Inferior parietal cortex (tissue), 1 donor: ENCODE results near the gene BTN1A1.
"Not testable (repeated sequence)": the region's sequence is repeated elsewhere in the genome, so short reads cannot be mapped to it uniquely, and the experiment has no call there.

ENCODE experiments used
- DNase-seq: peaks from one replicate; pipeline ENCODE4 v3.0.0-alpha.2; 2016; ENCODE audit errors: extremely low spot score

The BTN1A1 gene

DNA sequence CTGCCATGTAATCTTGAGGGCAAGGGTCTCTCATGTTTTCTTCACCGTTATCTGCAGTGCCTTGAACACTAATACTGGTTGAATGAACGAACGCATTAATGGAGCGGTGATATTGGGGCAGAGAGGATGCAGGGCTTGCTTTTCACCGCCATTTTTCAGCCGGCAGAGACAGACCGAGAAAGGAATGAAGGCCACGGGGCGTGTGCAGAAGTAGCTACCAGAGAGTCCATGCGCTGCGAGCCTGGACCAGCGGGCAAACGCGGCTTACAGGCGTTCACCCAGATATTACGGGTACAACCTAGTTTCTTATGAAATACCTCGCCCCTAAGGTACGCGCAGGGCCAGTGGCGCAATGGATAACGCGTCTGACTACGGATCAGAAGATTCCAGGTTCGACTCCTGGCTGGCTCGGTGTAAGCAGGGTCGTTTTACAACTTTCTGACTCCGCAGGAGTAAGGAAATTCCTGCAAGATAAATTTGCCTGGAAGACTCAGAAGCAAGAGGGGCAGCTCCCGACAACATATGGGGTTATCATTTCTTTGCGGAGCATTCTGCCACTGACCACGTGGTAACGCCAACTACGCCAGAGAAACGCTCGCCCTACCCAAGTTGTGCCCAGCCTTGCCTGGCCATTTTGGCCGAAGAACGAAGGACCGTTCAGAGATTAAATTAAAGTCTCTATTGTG is 37.2 kb downstream of the BTN1A1 start:
- DNase-seq = peak; percentile 95

DNA sequence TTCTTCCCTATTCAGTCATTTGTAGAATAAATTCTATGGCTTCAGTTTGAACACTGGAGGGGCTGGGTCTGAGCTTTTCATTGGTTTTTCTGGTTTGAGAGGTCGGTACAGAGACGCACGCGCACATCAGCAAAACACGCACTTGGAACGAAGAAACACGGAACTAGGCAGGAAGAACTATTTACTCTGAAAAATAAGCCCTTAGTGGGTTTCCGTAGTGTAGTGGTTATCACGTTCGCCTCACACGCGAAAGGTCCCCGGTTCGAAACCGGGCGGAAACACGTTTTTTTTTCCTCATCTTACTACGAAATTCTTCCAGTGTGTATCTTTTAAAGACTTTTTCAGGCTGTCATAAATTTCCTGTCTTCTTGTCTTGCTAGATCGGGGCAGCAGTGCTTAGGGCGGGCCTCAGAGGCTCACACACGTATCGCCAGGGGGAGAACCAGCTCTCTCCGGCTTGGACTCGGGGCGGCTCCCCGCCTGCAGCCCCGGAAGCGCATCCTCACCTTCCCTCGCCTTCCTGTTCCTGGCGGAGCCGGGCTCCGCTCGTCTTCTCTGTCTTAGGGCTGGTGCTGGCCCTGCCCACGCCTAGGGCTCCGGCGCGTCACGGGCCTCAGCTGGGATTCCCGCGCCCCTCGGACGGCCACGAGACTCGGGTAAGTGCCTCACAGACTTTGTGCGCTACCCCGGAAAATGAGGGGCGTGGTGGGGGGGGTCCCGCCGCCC is 37.9 kb downstream of the BTN1A1 start, which contains the start of gene HMGN4:
Gene HMGN4, plus strand, starts transcription at position 521 of the 726 bp plus-strand sequence. CDS start 6,841 bp downstream, outside the sequence.
- DNase-seq = peak; percentile 97

DNA sequence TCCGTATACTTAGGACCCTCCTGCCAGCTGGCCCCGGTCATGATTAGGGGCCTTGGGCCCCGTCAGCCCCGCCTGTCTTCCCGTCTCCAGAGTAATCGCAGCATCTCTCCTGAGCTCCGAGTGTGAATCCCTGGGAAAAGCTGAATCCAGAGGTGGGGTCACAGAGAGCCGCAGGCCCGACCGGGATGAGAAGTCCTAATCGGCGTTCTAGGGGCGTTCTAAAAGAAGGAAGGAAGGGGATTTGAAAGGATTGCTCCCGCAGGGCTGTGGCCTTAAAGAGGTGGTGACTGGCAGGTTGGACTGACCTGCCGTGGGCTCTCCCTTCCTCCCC is 38.4 kb downstream of the BTN1A1 start:
- no peak for DNase-seq

DNA sequence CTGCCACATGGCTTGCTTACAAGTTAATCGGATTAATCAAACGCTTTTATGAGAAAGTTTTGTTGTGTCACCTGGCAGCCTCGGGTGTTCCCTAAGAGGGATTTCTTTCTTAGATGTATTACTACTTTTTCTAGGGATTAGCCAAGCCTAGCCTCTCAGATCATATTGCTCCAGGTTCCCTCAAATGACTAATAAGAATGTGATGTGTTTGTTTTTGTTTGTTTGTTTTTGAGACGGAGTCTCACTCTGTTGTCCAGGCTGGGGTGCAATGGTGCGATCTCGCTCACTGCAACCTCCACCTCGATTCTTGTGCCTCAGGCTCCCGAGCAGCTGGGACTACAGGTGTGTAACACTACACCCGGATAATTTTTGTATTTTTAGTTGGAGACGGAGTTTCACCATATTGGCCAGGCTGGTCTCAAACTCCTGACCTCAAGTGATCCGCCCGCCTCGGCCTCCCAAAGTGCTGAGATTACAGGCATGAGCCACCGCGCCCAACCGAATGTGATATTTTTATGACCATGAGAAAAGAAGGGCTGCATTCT is 39.0 kb downstream of the BTN1A1 start:
- no peak for DNase-seq

DNA sequence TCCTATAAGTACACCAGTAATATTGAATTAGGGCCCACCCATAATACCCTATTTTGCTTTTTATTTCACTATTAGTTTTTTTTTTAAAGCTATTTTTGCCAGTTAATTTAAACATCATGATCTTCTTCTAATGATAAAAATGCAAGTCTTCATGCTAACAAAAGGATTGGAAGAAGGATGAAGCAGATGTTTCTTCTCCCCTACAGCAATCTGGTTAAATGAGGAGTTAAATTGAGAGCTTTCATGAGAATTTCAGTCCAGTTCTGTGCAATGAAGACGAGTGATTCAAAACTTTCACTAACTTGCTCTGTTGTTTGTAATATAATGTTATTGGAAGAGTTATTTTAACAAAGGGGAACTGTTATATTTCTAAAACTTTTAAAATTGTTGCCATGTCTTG is 41.5 kb downstream of the BTN1A1 start:
- DNase-seq = no peak

DNA sequence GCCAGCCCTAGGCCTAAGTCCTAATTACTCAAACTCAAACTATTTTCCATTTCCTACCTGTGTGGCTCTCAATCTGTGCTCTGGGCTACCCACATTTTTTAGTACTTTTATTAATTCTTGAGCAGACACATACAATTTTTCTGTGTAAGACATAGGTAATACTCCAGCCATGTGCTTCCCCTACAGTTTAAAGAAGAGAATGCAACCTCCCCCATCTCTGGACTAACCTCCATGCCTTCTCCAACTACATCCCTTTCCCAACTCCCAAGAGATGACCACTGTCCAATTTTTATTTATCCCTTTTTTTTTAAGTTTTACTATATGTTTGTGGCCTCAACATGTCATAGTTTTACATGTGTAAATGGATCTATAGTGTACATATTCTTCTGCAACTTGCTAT is 43.9 kb downstream of the BTN1A1 start:
- DNase-seq = no peak

DNA sequence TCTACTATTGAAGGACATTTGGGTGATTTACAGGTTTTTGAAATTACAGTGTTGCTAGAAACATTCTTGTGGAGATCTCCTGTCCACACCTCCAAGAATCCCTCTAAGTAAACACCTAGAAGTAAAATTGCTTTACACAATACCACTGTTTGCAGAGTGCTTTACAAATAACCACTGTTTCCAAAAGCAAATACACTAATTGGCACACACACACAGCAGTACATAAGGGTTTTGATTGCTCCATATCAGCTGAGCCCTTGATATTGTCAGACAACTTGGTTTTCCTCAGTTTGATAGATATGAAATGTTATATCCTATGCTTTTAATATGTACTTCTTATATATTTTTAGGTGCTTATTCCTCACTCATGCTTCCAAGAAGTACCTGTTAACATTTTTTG is 44.4 kb downstream of the BTN1A1 start:
- no peak for DNase-seq

DNA sequence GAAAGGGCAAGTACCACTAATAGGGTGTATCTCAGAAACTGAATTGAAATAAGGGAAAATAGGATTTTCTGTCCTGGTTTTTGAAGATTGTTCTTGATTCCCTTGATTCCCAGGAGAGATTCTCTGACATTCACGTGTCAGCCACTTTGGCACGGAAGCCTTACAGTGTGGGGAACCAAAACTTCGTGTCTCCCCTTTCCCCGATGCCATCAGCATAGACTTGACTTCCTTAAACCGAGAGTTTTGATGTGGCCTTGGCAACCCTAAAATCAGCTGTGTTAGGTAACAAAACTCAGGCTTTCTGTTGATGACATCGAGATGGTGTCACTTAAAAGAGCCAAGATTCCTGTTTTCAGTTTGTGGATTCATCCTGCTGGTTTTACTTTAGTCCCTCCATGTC is 45.5 kb downstream of the BTN1A1 start:
- DNase-seq = no peak

DNA sequence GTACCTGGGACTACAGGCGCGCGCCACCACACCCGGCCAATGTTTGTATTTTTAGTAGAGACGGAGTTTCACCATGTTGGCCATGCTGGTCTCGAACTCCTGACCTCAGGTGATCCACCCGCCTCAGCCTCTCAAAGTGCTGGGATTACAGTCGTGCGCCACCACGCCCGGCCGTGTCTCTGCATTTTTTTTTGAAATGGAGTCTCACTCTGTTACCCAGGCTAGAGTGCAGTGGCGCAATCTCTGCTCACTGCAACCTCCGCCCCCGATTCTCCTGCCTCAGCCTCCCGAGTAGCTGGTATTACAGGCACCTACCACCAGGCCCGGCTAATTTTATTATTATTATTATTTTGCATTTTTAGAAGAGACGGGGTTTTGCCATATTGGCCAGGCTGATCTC is 47.3 kb downstream of the BTN1A1 start:
- DNase-seq = not testable (repeated sequence)

DNA sequence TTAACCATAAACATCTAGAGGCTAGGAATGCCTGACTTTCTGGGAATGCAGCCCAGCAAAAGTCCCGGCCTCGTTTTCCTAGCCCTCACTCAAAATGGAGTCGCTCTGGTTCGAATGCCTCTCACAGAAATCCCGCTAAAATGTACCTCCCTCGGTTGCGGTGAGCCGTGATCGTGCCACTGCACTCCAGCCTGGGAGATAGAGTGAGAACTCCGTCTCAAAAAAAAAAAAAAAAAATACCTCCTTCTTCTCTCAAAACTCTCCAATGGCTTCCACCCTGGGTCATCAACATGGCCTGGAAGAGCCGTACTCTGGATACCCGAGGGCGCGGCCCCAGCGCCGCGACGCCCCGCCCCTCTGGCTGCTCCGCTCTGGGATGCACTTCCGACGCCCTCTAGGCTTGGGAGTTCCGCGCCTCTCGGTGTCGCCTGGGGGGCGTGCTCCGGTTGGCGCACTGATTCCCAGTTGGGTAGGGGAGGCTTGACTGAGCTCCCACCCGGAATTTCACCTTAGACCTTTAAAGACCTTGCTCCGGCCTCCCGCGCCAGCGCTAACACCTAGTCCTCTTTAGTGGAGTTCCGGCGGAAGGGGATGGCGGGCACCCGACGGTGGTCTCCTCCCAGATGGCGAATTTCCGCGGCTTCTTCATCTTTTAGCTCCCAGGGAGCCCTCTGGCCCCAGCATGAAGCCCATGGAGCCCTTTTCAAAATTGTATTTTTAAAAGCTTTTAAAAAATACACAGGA is 50.3 kb downstream of the BTN1A1 start:
- DNase-seq = no peak

DNA sequence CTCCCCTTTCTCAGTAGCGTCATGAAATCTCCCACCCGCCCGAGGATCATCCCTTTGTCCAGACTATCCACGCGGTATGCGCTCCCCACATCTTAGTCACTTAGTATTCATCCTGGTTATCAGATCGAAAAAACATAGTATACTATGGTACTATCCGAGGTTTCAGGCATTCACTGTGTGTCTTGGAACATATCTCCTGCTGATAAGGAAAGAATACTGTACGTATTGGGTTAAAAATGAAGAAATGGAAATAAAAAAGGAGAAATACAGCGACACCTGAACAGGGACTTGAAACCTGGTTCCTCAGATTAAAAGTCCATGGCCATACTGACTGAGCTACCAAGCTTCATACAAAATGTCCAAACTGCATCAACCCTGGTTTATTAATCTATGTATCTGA is 52.1 kb downstream of the BTN1A1 start:
- DNase-seq = no peak

DNA sequence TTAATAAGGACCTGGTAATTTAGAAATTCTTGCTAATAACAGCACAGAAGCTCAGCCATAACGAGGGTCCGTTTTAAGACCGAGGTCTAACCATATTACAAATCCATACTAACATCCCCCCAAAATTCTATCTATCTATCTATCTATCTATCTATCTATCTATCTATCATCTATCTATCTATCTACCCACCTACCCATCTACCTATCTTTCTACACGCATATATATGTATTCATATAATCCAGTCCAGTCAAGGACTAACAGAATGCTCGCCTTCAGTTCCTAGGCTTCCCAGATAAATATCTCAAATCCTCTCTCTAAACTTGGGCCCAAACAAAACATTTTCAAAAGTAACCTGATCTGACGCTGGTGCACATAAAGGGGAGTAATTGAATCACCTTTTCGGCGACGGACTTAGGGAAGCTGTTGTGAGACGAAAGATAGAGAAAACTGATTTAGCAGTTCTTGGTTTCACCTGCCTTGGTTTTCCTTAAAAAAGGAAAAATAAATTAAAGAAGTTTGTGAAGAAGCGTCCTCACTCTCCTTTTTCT is 52.6 kb downstream of the BTN1A1 start:
- DNase-seq = no peak

DNA sequence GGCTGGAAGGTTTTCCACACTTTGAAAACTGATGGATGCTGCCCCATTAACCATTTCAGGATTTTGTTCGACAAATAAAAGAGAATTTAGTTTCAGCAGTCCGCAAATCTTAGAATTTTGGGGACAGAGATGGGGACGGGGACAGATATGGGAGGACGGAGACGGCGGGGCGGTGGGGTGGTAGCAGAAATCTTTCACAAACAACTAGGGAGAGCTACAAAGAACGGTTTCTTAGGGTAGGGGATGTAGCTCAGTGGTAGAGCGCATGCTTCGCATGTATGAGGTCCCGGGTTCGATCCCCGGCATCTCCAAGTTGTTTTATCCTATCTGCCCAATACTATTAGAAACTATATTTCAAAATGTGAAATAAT is 53.1 kb downstream of the BTN1A1 start:
- DNase-seq = peak; percentile 91

DNA sequence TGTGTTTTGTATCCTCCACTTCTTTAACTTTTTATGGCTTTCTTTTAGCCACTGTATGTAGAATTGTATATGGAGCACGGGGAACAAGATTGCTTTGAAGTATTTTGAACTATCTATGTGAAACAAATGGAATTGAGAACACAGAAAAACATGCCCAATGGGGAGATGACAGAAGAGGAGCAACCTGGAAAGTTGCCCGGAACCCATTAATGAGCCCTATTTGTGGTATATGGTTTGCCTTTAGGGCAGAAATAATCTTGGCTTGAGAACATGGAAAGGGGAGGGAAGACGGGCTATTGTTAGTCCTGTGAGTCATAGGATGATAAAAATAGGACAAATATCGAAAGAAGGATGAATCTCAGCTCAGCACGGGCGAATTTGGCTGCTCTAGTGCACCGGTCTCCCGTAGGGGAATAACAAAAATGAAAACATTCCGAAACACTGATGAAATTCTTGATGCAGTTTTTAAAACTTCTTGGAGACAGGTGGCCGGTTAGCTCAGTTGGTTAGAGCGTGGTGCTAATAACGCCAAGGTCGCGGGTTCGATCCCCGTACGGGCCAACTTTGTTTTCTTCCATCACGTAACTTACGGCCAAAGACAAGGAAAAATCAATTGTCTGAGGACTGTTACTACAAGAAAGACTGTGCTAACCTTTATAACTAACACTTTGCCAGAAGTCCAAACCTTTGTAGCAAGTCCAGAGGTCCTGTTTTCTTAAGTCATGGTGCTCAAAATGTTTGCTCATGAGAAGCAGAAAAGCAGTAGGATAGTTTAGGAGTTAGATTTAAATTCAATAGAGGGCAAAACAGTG is 53.7 kb downstream of the BTN1A1 start:
- peak; percentile 92 for DNase-seq

DNA sequence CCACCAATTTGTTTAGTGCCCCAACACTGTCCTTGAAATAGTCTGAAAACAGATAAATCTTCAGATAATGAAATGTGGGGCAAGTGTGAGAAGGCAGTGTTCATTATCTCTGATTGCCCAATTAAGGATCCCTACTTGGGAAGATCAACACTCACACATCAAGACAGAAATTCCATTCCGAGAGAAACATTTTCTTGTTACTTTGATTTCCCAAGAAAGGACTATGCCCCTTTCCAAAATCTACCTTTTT is 54.3 kb downstream of the BTN1A1 start:
- no peak for DNase-seq

DNA sequence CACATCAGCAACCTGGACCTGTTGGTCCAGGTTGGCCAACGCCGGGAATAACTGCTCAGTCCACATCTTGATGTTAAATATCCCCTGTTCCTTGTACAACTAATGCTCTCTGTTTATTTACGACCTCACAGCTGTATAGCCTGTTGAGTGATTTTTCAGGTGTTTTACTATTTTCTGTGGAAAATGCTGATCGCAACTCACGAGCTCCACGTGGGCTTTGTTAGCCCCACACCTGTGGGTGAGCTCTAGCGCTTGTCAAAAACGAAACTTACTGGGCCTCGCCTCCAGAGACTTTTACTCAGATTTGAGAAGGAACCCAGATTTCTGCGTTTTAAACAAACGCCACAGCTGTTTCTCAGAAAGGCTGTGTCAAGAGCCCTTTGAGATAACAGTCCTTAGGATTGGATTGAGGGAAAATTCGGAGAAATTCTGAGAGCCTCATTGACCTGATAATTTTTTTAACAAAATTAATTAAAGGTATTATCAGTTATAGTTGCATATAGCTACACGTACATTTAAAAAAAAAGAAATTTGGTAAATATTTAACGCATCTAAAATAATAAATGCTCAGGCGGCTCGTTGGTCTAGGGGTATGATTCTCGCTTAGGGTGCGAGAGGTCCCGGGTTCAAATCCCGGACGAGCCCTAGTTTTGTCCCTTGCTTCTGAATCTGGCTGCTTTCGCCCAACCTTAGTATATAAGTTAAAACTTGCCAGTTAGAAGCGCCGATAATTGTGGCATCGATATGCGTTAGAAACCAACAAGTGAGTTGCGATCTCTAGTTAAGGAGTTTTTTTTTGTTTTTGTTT is 54.8 kb downstream of the BTN1A1 start:
- peak; percentile 74 for DNase-seq

DNA sequence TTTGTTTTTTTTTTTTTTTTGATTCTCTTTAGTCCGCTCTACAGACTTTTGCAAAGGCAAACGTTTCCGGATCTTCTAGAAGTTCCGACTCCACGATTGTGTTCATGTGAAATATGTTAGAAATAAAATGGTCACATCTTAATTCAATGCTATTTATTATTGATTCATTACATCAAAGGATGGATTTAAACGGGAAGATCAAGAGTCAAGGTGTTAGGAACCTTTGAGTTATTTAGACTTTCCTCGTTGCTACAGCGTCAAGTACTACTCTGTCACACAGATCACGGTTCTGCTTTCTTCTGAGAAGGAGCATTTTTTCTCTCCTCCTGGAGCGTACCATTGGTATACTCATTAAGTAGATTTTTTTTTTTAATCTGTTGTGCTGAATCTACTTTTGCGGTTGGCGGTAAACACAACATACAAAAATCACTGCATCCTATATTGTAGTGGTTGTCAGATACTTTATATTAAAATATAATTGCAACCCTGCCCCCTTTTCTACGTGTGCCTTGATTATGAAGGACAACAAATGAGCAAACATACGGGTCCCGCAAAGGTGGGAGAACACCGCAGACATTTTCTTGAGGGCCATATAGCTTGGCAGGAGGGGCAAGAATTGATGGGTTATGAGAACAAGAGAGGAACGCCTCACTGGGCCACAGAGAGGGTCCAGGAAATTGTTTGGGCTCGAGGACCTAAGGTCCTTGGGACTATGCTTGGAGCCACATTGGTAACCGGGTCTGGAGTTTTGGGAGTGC is 55.6 kb downstream of the BTN1A1 start:
- DNase-seq = no peak

DNA sequence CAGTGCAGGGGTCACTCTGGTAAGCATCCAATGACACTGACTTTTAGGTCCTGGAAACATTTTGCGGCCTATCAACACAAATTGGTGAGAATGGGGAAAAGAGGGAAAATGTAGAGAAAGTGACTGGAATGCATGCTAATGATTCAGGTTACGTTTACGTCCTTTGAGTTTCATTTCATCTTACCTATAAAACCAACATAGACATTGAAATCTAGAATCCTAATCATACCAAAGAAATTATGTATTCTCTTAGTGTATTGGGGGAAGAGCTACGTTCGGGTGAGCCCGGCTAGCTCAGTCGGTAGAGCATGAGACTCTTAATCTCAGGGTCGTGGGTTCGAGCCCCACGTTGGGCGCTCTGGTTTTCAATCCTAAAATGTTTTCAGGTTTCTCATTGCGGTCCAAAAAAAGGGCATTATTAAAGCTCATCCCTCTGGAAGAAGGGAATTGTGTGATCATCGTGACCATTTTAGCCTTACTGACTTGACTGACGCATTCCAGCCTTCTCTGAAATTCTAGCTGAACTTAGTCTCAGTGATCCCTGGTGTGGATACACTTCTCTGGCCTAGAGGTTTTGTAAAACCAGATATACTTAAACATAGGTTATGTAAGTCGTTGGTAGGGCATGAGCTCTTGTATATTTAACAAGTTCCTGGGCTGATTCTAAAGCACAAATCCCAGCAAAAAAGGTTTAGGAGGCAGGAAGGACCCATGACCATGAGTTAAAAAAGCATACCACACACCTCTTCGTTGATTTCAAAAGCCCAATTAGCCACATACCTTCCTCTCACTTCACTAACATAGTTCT is 56.4 kb downstream of the BTN1A1 start:
- DNase-seq = peak; percentile 73
